GM12801 (cell line): ENCODE measurements around the gene RGMB.
A peak's percentile ranks its signal among the peaks of the same experiment; 100 is the strongest.

Source experiments
- TF ChIP-seq, protein P1 (sequence below): IDR thresholded peaks from one replicate; pipeline ENCODE4 v1.5.1; 2011; ENCODE audit warnings: control low read depth; ENCODE audit not compliant: insufficient read length; ENCODE audit errors: extremely low read depth

Gene RGMB

DNA sequence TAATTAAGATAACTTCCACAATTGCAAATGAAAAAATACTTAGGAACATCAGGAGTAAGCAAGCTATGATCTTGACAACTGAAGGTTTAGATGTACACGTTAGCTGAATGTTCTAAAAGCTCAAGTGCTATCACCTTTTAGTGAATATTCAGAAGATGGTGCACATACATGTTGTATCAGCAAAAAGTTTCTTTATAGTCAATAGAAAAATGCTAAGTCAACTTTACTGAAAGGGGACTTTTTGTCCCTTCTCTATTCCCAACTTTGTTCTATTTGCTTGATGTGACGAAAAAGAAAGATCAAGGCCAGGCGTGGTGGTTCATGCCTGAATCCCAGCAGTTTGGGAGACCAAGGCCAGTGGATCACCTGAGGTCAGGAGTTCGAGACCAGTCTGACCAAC is 7.6 kb upstream of the RGMB start:
- TF ChIP-seq, protein P1, sequence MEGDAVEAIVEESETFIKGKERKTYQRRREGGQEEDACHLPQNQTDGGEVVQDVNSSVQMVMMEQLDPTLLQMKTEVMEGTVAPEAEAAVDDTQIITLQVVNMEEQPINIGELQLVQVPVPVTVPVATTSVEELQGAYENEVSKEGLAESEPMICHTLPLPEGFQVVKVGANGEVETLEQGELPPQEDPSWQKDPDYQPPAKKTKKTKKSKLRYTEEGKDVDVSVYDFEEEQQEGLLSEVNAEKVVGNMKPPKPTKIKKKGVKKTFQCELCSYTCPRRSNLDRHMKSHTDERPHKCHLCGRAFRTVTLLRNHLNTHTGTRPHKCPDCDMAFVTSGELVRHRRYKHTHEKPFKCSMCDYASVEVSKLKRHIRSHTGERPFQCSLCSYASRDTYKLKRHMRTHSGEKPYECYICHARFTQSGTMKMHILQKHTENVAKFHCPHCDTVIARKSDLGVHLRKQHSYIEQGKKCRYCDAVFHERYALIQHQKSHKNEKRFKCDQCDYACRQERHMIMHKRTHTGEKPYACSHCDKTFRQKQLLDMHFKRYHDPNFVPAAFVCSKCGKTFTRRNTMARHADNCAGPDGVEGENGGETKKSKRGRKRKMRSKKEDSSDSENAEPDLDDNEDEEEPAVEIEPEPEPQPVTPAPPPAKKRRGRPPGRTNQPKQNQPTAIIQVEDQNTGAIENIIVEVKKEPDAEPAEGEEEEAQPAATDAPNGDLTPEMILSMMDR = no peak

DNA sequence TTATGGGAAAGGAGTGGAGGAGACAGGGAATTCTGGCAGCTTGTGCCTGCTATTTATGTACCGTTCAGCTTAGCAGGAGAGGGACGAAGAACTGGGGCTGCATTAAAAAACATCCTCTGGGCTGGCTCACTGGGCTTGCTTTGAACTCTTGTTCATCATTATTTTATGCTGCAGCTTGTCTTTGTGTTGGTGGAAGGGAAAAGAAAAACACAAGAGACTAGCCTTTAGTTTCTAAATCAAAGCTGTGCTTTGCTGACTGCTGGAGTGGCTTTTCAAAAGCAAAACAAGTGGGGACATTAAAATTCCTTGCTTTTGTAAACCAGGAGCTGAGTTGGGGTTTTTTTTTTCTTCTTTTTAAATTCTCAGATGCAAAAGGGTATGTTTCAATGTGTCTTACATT is 5.9 kb upstream of the RGMB start:
- TF ChIP-seq, protein P1 = no peak

DNA sequence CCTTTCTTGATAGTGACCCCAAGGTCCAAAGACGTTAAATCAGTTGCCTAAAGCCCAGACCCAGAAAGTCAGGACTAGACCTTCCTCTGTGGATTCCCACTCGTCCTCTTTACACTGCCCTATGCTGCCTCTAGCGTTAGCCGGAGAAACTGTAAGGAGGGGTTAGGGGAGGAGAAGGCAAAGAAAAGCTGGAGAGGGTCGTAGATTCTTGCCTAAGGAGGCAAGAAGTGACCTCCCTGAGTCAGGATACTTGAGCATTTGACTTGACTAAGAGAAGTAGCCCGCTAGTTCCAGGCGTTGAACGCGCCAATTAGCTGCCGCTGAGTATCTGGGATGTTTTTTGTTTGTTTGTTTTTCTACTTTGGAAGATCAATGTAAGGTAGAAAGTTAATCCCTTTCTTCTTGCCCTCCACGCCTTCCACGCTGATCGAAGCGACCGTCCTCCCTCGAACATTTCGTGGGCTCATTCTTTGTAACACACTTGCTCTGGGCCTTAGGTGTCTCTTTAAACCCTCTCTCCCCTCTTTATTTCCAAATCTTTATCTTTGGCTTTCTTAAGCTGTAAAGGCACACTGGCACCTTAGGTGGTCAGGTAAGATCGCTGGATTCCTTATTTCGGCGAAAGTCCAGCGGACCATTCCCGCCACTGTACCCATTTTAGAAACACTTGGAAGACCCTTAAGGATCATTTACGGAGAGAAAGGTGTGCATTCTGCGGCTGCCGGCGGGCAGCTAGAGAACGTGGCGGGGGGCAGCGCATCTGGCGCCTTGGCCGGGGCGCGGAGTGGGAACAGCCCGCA is 5.1 kb upstream of the RGMB start:
- TF ChIP-seq, protein P1 = peak; percentile 2

DNA sequence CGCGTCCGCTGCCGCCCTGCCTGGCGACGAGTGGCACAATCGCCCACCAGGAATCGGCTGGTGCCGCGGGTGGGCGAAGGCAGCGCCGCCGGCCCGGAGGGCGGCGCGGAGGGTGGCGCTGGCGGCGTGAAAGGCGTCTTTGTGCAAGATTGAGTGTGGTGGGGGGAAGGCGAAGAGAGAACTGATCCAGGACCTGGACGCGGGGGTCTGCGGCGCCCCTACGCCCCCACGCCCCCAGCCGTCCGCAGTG is 4.6 kb upstream of the RGMB start:
- TF ChIP-seq, protein P1 = no peak

DNA sequence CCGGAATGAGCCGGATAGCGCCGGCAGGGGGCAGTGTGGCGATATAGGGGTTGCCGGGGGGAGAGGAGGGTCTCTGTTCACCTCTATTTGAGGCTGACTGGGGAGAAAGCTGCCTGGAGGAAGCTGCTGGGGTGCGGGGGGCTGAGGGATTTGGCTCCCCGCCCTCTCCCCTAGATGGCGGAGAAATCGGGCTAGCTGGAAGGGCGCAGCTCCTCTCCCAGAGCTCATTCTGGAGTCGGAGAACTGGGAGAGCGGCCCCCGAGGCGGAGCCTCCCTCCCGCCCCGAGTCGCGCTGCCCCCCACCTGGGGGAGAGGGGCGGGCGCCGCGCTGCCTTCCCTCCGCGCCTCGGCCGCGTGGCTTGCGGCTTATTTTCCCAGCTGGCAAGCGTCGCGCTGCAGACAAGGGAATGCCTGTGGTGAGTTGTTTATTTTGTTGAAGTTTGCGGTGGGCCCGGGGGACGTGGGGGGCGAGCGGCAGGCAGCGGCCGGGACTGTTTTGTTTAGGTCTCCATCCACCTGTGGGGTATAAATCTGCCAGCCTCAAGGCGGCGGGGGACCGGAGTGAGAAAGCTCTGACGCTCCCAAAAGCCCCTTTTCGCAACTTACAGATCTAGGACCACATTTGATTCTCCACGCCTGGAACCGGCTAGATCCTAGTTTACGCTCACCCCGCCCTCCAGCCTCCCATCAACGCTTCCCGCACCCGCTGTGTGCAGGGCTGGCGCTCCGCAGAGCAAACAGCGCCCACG is 4.1 kb upstream of the RGMB start:
- TF ChIP-seq, protein P1 = no peak

DNA sequence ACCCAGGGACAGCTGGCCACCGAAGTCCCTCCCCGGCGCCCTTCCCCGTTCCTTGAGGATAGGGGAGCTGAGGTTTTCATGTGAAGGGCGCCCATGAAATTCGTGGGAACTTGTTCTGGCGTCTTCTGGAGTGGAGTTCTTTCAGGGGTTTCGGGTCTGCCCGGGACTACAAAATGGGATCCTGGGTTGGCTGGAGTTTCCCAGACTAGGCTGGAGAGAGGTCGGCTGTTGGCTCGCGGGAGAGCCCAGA is 3.6 kb upstream of the RGMB start:
- TF ChIP-seq, protein P1 = no peak

DNA sequence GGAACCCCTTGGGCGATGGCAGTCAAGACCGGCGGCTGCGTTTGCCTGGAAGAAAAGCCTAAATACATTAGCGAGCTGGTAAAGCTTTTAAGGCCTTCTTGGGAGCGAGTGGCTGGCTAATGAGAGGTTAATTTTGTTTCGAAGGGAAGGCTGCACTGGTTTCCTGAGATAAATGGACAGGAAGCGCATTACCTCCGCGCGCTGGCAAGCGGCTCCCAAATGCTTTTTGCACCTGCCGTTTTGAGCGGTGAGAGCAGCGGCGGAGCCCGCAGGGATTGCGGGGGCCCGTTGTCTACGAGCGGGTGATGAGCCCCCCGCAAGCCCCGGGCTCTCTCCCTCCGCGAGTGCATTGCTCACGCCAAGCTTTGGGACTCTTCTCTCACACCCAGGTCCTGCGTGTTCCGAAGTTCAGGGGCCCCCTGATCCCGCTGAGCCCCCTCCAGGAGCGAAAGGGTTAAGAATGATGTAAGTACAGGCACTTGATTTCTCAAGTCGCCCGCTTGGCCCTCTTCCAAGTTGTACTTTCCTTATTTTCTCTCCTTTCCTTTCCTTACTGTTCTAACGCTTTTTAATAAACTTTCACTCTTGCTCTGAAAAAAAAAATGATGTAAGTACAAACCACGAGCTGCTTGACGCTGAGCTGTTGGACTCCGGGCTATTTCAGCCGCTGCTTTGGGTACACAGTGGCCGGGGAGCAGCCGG is 3.1 kb upstream of the RGMB start:
- TF ChIP-seq, protein P1 = no peak
